Endodermal cell (in vitro differentiated cells): ENCODE data around the gene NOXA1. TPM values are rescaled to one million over a fixed set of nuclear protein-coding genes. Genes with fewer than 3 reads are reported as not detected.

ENCODE experiments used
- DNase-seq: peaks from one replicate; pipeline ENCODE4 v3.0.0-alpha.2; 2017
- H3K27ac ChIP-seq: 2 replicates; pipeline ENCODE4 v1.5.1; 2013; ENCODE audit warnings: mild to moderate bottlenecking, low read depth, low read length, moderate library complexity
- H3K27me3 ChIP-seq: 2 replicates; pipeline ENCODE4 v1.6.1; 2013; ENCODE audit warnings: mild to moderate bottlenecking, low read length, moderate library complexity; ENCODE audit not compliant: insufficient read depth, control insufficient read depth, poor library complexity, severe bottlenecking
- H3K36me3 ChIP-seq: 2 replicates; pipeline ENCODE4 v1.7.0; 2013; ENCODE audit warnings: mild to moderate bottlenecking, low read length, moderate library complexity; ENCODE audit not compliant: control insufficient read depth, insufficient read depth
- H3K4me1 ChIP-seq: one replicate; pipeline ENCODE4 v1.7.0; 2013; ENCODE audit warnings: low read length; ENCODE audit not compliant: control insufficient read depth, insufficient read depth
- H3K4me3 ChIP-seq: 2 replicates; pipeline ENCODE4 v1.5.1; 2013; ENCODE audit warnings: mild to moderate bottlenecking, low read length, moderate library complexity
- H3K9ac ChIP-seq: 2 replicates; pipeline ENCODE4 v1.6.1; 2013; ENCODE audit warnings: mild to moderate bottlenecking, low read length, moderate library complexity; ENCODE audit not compliant: poor library complexity, severe bottlenecking; ENCODE audit errors: extremely low read depth
- H3K9me3 ChIP-seq: 2 replicates; pipeline ENCODE4 v1.6.1; 2013; ENCODE audit warnings: mild to moderate bottlenecking, low read length, moderate library complexity; ENCODE audit not compliant: control insufficient read depth
- H3K27ac Mint-ChIP-seq: 2 replicates; pipeline ENCODE4 v1.8.0; 2020; ENCODE audit warnings: mixed read lengths
- H3K27me3 Mint-ChIP-seq: 2 replicates; pipeline ENCODE4 v1.8.0; 2021; ENCODE audit warnings: mild to moderate bottlenecking, mixed read lengths; ENCODE audit not compliant: insufficient read depth
- H3K36me3 Mint-ChIP-seq: 2 replicates; pipeline ENCODE4 v1.8.0; 2020; ENCODE audit warnings: low read depth, mixed read lengths
- H3K4me1 Mint-ChIP-seq: 2 replicates; pipeline ENCODE4 v1.8.0; 2020; ENCODE audit warnings: mixed read lengths
- H3K4me3 Mint-ChIP-seq: 2 replicates; pipeline ENCODE4 v1.8.0; 2020; ENCODE audit warnings: mild to moderate bottlenecking, moderate library complexity, mixed read lengths
- H3K9me3 Mint-ChIP-seq: 2 replicates; pipeline ENCODE4 v1.8.0; 2020; ENCODE audit warnings: mild to moderate bottlenecking, mixed read lengths
- WGBS, 2 experiments: methylation state at CpG; one replicate each; pipeline versions ENCODE4 v1.1.5 to v1.1.7; 2013; ENCODE audit warnings: missing lambda C conversion rate in 2 of 2, mixed read lengths in 1 of 2; ENCODE audit not compliant: insufficient coverage in 1 of 2, insufficient read length in 1 of 2; 5-methylcytosine and 5-hydroxymethylcytosine counted together
- total RNA-seq, 2 donors: library from RNA; stranded (reverse); fragmentation: NEBNext Ultra II Directional in 1 of 2; extraction: Animal tissue kit (Norgen Biotek cat#: 25700) in 1 of 2; gene quantifications; 2 replicates in 1 of 2; 3 replicates in 1 of 2; pipeline ENCODE4 v1.2.1, GENCODE V29; 2021
- TF ChIP-seq, protein P1 (sequence below): fragments of 200-600 bp; sonication (generic); conservative IDR thresholded peaks from 2 replicates; pipeline ENCODE4 v1.5.0; 2021; ENCODE audit warnings: antibody characterized with exemption, mild to moderate bottlenecking

The NOXA1 gene
- total RNA-seq, 2 donors from 2014 or later, result 5.0 to 5.9 TPM

DNA sequence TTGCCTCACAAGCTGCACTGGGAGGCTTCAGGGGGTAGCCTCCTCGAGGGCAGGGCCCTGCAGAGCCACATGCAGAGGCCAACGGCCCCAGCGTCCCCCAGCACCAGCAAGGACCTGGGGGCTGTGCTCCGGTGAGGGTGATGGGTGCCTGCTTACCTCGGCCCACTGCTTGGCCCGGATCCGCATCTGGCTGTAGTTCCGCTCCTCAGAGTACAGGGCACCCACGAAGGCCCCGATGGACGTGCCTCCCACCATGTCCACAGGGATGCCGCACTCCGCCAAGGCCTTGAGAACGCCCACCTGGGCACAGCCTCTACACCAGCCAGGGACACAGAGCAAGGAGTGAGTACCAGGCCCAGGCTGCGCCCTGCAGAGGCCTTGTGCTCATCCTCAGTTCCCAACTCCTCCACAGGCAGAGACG lies 44.0 kb downstream of the NOXA1 start:
- Mint-ChIP-seq H3K4me3 (no peak overlapping the region), H3K4me1 (no peaks in the 10 kb centered on the region), H3K36me3 (no peaks in the 10 kb centered on the region), H3K27ac (no peak overlapping the region), H3K9me3 (peaks cover 2% of the 10 kb centered on the region), H3K27me3 (peaks cover 17% of the 10 kb centered on the region)
- no peaks in the 10 kb centered on the region for H3K36me3 ChIP-seq
- TF ChIP-seq, protein P1, sequence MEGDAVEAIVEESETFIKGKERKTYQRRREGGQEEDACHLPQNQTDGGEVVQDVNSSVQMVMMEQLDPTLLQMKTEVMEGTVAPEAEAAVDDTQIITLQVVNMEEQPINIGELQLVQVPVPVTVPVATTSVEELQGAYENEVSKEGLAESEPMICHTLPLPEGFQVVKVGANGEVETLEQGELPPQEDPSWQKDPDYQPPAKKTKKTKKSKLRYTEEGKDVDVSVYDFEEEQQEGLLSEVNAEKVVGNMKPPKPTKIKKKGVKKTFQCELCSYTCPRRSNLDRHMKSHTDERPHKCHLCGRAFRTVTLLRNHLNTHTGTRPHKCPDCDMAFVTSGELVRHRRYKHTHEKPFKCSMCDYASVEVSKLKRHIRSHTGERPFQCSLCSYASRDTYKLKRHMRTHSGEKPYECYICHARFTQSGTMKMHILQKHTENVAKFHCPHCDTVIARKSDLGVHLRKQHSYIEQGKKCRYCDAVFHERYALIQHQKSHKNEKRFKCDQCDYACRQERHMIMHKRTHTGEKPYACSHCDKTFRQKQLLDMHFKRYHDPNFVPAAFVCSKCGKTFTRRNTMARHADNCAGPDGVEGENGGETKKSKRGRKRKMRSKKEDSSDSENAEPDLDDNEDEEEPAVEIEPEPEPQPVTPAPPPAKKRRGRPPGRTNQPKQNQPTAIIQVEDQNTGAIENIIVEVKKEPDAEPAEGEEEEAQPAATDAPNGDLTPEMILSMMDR, result no peak
- H3K4me3 ChIP-seq, result no peak overlapping the region
- WGBS, 2 experiments, result 91 to 94% methylated on average over 10 to 16 of the region's 16 CpGs
- no peak for DNase-seq
- H3K27me3 ChIP-seq, result no peaks in the 10 kb centered on the region
- no peaks in the 10 kb centered on the region for H3K9me3 ChIP-seq
- no peak overlapping the region for H3K9ac ChIP-seq
- H3K4me1 ChIP-seq, result no peaks in the 10 kb centered on the region
- no peak overlapping the region for H3K27ac ChIP-seq

DNA sequence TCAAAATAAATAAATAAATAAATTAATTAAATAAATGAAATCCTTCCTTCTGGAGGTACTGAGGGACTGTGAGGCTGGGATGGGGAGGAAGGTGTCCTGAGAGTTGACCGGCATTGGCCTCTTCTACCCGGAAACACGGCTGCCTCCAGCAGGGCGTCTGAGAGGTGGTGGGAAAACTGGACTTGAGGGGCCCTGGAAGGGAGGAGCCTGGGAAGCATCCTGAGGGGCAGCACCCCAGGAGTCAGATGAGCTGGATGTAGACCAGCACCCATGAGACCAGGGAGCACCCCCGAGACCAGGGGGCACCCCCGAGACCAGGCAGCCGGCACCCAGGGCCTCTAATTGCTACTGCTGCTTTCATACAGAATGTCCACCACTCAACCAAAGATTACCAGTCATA lies 44.7 kb downstream of the NOXA1 start:
- H3K4me3 ChIP-seq, result no peak overlapping the region
- Mint-ChIP-seq H3K36me3 (no peaks in the 10 kb centered on the region), H3K4me3 (no peak overlapping the region), H3K9me3 (peaks cover 4% of the 10 kb centered on the region), H3K4me1 (no peaks in the 10 kb centered on the region), H3K27me3 (peaks cover 14% of the 10 kb centered on the region), H3K27ac (no peak overlapping the region)
- H3K4me1 ChIP-seq, result no peaks in the 10 kb centered on the region
- no peaks in the 10 kb centered on the region for H3K9me3 ChIP-seq
- no peaks in the 10 kb centered on the region for H3K27me3 ChIP-seq
- no peaks in the 10 kb centered on the region for H3K36me3 ChIP-seq
- TF ChIP-seq, protein P1, result no peak
- no peak overlapping the region for H3K9ac ChIP-seq
- H3K27ac ChIP-seq, result no peak overlapping the region
- 92 to 100% methylated on average over 4 to 7 of the region's 7 CpGs for WGBS, 2 experiments
- DNase-seq, result no peak

DNA sequence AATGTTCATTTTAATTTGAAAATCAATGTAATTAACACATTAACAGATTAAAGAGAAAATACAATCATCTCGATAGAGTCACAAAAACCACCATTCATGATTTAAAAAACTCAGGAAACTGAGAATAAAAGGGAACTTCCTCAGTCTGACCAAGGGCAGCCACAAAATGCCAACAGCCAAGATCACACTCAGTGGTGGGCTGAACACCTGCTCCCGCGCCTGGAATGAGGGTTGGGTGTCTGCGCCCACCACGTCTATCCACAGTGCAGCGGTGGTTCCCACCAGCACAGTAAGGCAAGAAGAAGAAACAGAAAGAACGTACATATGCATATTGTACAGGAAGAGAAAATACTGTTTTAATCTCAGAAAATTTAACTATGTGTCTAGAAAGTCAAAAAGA lies 47.6 kb downstream of the NOXA1 start:
- TF ChIP-seq, protein P1, result no peak
- no peak overlapping the region for H3K27ac Mint-ChIP-seq
- Histone ChIP-seq H3K9me3 (peaks cover 2% of the 10 kb centered on the region), H3K4me1 (no peaks in the 10 kb centered on the region), H3K4me3 (no peak overlapping the region), H3K27ac (no peak overlapping the region), H3K36me3 (no peaks in the 10 kb centered on the region), H3K27me3 (no peaks in the 10 kb centered on the region), H3K9ac (no peak overlapping the region)
- peaks cover 3% of the 10 kb centered on the region for H3K27me3 Mint-ChIP-seq
- WGBS, 2 experiments, result 90 to 100% methylated on average over 1 to 6 of the region's 7 CpGs
- no peak overlapping the region for H3K4me3 Mint-ChIP-seq
- peaks cover 2% of the 10 kb centered on the region for H3K36me3 Mint-ChIP-seq
- peaks cover 30% of the 10 kb centered on the region for H3K9me3 Mint-ChIP-seq
- H3K4me1 Mint-ChIP-seq, result no peaks in the 10 kb centered on the region
- no peak for DNase-seq
